HepG2 (cell line): Measurements from ENCODE around the gene SPIB. TPM values are rescaled to one million over a fixed set of nuclear protein-coding genes. Genes with fewer than 3 reads are reported as not detected.

Experiments
- FOXA1 ChIP-seq, 2 experiments: fragments of 450-650 bp in 1 of 2; sonication (generic) in 1 of 2; formaldehyde crosslinking in 1 of 2; IDR thresholded peaks; 2 replicates each; pipeline versions ENCODE4 v1.4.0 to v1.6.1; 2016 to 2020; ENCODE audit warnings: missing genetic modification reagents in 1 of 2
- KMT2B ChIP-seq: IDR thresholded peaks from 2 replicates; pipeline ENCODE4 v1.6.1; 2016; ENCODE audit warnings: missing genetic modification reagents, missing compliant biosample characterization
- MEF2D ChIP-seq: sonication (generic); formaldehyde crosslinking; IDR thresholded peaks from 2 replicates; pipeline ENCODE4 v1.5.1; 2020; ENCODE audit warnings: mild to moderate bottlenecking, missing genetic modification reagents
- SRSF4 ChIP-seq: fragments of 200-400 bp; formaldehyde crosslinking; IDR thresholded peaks from one replicate; pipeline ENCODE4 v1.6.1; 2018; ENCODE audit warnings: mild to moderate bottlenecking, low read depth, low read length, moderate library complexity; ENCODE audit not compliant: poor library complexity, severe bottlenecking
- STAG1 ChIP-seq: sonication (generic); formaldehyde crosslinking; IDR thresholded peaks from 2 replicates; pipeline ENCODE4 v1.4.0; 2020; ENCODE audit warnings: missing genetic modification reagents
- TAF1 ChIP-seq: sonication (generic); formaldehyde crosslinking; IDR thresholded peaks from 2 replicates; pipeline ENCODE4 v1.4.0; 2020; ENCODE audit warnings: missing genetic modification reagents
- ZNF7 ChIP-seq: IDR thresholded peaks from 2 replicates; pipeline ENCODE4 v1.6.1; 2016; ENCODE audit warnings: missing biosample characterization, missing genetic modification reagents
- ZNF720 ChIP-seq: sonication (generic); formaldehyde crosslinking; IDR thresholded peaks from 2 replicates; pipeline ENCODE4 v1.4.0; 2020; ENCODE audit warnings: missing genetic modification reagents
- polyA plus RNA-seq, 8 experiments: library from polyadenylated mRNA; depleted of rRNA in 3 of 8; stranded (reverse) in 7 of 8; unstranded in 1 of 8; fragments of >200 nt; fragmentation: Illumina TruSeq in 4 of 8; extraction: Trizol in 4 of 8; gene quantifications; 2 replicates each; pipeline versions ENCODE4 v1.2.1 to v1.2.3, GENCODE V29; 2011 to 2016; ENCODE audit warnings: low read depth in 4 of 8, missing spikeins in 1 of 8, mixed read lengths in 1 of 8; ENCODE audit not compliant: insufficient read depth in 1 of 8
- total RNA-seq, 5 experiments: library from RNA; depleted of rRNA; stranded (reverse); fragments of >200 nt; fragmentation: Illumina TruSeq; extraction: Trizol; gene quantifications; 2 replicates each; pipeline ENCODE4 v1.2.3, GENCODE V29; 2016; ENCODE audit warnings: low read depth in 1 of 5
- TF ChIP-seq, protein P1 (sequence below): sonication (generic); formaldehyde crosslinking; IDR thresholded peaks from 2 replicates; pipeline ENCODE4 v1.4.0; 2020; ENCODE audit warnings: missing genetic modification reagents
- TF ChIP-seq, protein P2 (sequence below): sonication (generic); formaldehyde crosslinking; IDR thresholded peaks from 2 replicates; pipeline ENCODE4 v1.5.1; 2020; ENCODE audit warnings: mild to moderate bottlenecking, missing genetic modification reagents, moderate library complexity
- TF ChIP-seq, protein P3 (sequence below): IDR thresholded peaks from 2 replicates; pipeline ENCODE4 v1.6.1; 2016
- TF ChIP-seq, protein P4 (sequence below): IDR thresholded peaks from 2 replicates; pipeline ENCODE4 v1.6.1; 2016; ENCODE audit warnings: mild to moderate bottlenecking, missing biosample characterization, missing genetic modification reagents
- TF ChIP-seq, protein P5 (sequence below), 2 experiments: sonication (generic) in 1 of 2; formaldehyde crosslinking in 1 of 2; IDR thresholded peaks; 2 replicates each; pipeline versions ENCODE4 v1.4.0 to v1.6.1; 2018 to 2020; ENCODE audit warnings: missing genetic modification reagents in 2 of 2, borderline replicate concordance in 1 of 2, low read depth in 1 of 2, mild to moderate bottlenecking in 1 of 2, missing biosample characterization in 1 of 2

Gene SPIB
- total and polyA plus RNA-seq, 2 of the 13 experiments (the other 11 are each of a cell fraction or from before 2014, with no cell fraction given) = 0.04 TPM; not detected in 1

DNA sequence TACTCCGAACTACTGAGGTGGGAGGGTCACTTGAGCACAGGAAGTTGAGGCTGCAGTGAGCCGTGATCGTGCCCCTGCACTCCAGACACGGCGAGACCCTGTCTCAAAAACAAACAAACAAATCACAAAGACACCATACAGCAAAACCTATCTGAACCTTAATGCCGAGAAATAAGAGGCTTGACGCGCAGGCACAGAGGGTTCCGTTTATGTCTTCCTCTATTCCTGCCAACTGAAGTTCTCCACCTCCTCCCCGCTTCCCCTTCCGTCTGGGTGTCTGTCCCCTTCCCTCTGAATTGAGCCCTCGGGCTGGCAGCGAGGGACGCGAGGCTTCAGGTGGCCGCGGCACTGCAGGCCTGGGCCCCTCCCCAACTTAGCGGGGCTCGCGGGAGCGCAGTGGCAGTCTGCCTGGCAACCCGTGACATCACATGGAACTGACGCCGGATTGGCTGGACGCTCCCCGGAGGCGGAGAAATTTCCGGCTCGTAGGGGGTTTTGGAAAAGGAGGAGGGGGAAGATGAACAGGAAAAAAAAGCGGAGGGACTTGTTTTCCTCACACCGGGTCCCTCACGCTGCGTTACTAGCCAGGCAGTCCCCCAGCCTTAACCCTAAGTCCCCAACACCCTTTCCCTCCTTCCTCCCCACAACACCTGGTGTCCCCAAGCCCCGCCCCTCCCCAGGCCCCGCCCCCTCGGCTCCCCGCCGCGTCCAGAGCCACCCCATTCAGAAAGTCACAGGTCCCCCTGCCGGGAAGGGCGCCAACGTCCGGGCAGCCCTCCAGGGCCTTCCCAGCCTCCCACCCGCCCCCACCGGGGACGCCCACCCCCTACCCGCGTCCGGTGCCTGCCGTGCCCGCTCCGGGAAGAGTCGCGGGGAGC lies 12.8 kb downstream of the SPIB start (continued):
- TF ChIP-seq, protein P1, sequence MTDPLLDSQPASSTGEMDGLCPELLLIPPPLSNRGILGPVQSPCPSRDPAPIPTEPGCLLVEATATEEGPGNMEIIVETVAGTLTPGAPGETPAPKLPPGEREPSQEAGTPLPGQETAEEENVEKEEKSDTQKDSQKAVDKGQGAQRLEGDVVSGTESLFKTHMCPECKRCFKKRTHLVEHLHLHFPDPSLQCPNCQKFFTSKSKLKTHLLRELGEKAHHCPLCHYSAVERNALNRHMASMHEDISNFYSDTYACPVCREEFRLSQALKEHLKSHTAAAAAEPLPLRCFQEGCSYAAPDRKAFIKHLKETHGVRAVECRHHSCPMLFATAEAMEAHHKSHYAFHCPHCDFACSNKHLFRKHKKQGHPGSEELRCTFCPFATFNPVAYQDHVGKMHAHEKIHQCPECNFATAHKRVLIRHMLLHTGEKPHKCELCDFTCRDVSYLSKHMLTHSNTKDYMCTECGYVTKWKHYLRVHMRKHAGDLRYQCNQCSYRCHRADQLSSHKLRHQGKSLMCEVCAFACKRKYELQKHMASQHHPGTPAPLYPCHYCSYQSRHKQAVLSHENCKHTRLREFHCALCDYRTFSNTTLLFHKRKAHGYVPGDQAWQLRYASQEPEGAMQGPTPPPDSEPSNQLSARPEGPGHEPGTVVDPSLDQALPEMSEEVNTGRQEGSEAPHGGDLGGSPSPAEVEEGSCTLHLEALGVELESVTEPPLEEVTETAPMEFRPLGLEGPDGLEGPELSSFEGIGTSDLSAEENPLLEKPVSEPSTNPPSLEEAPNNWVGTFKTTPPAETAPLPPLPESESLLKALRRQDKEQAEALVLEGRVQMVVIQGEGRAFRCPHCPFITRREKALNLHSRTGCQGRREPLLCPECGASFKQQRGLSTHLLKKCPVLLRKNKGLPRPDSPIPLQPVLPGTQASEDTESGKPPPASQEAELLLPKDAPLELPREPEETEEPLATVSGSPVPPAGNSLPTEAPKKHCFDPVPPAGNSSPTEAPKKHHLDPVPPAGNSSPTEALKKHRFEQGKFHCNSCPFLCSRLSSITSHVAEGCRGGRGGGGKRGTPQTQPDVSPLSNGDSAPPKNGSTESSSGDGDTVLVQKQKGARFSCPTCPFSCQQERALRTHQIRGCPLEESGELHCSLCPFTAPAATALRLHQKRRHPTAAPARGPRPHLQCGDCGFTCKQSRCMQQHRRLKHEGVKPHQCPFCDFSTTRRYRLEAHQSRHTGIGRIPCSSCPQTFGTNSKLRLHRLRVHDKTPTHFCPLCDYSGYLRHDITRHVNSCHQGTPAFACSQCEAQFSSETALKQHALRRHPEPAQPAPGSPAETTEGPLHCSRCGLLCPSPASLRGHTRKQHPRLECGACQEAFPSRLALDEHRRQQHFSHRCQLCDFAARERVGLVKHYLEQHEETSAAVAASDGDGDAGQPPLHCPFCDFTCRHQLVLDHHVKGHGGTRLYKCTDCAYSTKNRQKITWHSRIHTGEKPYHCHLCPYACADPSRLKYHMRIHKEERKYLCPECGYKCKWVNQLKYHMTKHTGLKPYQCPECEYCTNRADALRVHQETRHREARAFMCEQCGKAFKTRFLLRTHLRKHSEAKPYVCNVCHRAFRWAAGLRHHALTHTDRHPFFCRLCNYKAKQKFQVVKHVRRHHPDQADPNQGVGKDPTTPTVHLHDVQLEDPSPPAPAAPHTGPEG = no peak
- peak; percentile 25; the same call in 1 of the 2 replicates for TF ChIP-seq TAF1 (CRISPR knock-in tag)
- no peak for TF ChIP-seq ZNF720 (CRISPR knock-in tag)
- no peak for TF ChIP-seq FOXA1 (IDR thresholded peaks at IDR 0.05)
- no peak for TF ChIP-seq FOXA1 (CRISPR knock-in tag; IDR thresholded peaks at IDR 0.05)
- TF ChIP-seq, protein P2, sequence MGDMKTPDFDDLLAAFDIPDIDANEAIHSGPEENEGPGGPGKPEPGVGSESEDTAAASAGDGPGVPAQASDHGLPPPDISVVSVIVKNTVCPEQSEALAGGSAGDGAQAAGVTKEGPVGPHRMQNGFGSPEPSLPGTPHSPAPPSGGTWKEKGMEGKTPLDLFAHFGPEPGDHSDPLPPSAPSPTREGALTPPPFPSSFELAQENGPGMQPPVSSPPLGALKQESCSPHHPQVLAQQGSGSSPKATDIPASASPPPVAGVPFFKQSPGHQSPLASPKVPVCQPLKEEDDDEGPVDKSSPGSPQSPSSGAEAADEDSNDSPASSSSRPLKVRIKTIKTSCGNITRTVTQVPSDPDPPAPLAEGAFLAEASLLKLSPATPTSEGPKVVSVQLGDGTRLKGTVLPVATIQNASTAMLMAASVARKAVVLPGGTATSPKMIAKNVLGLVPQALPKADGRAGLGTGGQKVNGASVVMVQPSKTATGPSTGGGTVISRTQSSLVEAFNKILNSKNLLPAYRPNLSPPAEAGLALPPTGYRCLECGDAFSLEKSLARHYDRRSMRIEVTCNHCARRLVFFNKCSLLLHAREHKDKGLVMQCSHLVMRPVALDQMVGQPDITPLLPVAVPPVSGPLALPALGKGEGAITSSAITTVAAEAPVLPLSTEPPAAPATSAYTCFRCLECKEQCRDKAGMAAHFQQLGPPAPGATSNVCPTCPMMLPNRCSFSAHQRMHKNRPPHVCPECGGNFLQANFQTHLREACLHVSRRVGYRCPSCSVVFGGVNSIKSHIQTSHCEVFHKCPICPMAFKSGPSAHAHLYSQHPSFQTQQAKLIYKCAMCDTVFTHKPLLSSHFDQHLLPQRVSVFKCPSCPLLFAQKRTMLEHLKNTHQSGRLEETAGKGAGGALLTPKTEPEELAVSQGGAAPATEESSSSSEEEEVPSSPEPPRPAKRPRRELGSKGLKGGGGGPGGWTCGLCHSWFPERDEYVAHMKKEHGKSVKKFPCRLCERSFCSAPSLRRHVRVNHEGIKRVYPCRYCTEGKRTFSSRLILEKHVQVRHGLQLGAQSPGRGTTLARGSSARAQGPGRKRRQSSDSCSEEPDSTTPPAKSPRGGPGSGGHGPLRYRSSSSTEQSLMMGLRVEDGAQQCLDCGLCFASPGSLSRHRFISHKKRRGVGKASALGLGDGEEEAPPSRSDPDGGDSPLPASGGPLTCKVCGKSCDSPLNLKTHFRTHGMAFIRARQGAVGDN = peak; percentile 83
- TF ChIP-seq, protein P3, sequence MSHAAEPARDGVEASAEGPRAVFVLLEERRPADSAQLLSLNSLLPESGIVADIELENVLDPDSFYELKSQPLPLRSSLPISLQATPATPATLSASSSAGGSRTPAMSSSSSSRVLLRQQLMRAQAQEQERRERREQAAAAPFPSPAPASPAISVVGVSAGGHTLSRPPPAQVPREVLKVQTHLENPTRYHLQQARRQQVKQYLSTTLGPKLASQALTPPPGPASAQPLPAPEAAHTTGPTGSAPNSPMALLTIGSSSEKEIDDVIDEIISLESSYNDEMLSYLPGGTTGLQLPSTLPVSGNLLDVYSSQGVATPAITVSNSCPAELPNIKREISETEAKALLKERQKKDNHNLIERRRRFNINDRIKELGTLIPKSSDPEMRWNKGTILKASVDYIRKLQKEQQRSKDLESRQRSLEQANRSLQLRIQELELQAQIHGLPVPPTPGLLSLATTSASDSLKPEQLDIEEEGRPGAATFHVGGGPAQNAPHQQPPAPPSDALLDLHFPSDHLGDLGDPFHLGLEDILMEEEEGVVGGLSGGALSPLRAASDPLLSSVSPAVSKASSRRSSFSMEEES = 0 out of 2 replicates have a peak, but pooled peaks have one; percentile 31
- TF ChIP-seq MEF2D (CRISPR knock-in tag) = no peak
- TF ChIP-seq STAG1 (CRISPR knock-in tag) = no peak
- TF ChIP-seq KMT2B (CRISPR knock-in tag) = no peak
- no peak for TF ChIP-seq SRSF4
- no peak for TF ChIP-seq ZNF7 (CRISPR knock-in tag)
- TF ChIP-seq, protein P4, sequence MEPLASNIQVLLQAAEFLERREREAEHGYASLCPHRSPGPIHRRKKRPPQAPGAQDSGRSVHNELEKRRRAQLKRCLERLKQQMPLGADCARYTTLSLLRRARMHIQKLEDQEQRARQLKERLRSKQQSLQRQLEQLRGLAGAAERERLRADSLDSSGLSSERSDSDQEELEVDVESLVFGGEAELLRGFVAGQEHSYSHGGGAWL (CRISPR knock-in tag) = 0 out of 2 replicates have a peak, but pooled peaks have one; percentile 38
- TF ChIP-seq, protein P5, sequence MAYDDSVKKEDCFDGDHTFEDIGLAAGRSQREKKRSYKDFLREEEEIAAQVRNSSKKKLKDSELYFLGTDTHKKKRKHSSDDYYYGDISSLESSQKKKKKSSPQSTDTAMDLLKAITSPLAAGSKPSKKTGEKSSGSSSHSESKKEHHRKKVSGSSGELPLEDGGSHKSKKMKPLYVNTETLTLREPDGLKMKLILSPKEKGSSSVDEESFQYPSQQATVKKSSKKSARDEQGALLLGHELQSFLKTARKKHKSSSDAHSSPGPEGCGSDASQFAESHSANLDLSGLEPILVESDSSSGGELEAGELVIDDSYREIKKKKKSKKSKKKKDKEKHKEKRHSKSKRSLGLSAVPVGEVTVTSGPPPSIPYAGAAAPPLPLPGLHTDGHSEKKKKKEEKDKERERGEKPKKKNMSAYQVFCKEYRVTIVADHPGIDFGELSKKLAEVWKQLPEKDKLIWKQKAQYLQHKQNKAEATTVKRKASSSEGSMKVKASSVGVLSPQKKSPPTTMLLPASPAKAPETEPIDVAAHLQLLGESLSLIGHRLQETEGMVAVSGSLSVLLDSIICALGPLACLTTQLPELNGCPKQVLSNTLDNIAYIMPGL (CRISPR knock-in tag; IDR thresholded peaks at IDR 0.05; ENCODE audit: borderline replicate concordance in 1 of 2, low read depth in 1 of 2) = peak; percentile 43 to 62; a peak in 3 of 4 replicates
